MM.1S (cell line): Measurements from ENCODE around the gene SLC39A1.

Experiments used
- DNase-seq: peaks from one replicate; pipeline ENCODE4 v3.0.0-alpha.2; 2015
- H2AFZ ChIP-seq: fragments of 300-600 bp; sonication (generic); 2 replicates; pipeline ENCODE4 v1.6.0; 2016; ENCODE audit warnings: antibody characterized with exemption, low read length
- H3F3A ChIP-seq: fragments of 300-600 bp; sonication (generic); 2 replicates; pipeline ENCODE4 v1.6.1; 2016; ENCODE audit warnings: mild to moderate bottlenecking, antibody characterized with exemption, low read length, moderate library complexity, mixed read lengths; ENCODE audit not compliant: insufficient read depth
- H3K27ac ChIP-seq: fragments of 300-600 bp; sonication (generic); 2 replicates; pipeline ENCODE4 v1.5.1; 2016; ENCODE audit warnings: mild to moderate bottlenecking, low read length
- H3K27me3 ChIP-seq: fragments of 300-600 bp; sonication (generic); replicated peaks from 2 replicates; pipeline ENCODE4 v1.6.0; 2016; ENCODE audit warnings: low read length; ENCODE audit not compliant: insufficient read depth
- H3K36me3 ChIP-seq: fragments of 300-600 bp; sonication (generic); replicated peaks from 2 replicates; pipeline ENCODE4 v1.6.1; 2016; ENCODE audit warnings: mild to moderate bottlenecking, low read length, mixed read lengths; ENCODE audit not compliant: insufficient read depth
- H3K4me1 ChIP-seq: fragments of 300-600 bp; sonication (generic); 2 replicates; pipeline ENCODE4 v1.6.1; 2016; ENCODE audit warnings: low read length, mixed read lengths
- H3K4me2 ChIP-seq: fragments of 300-600 bp; sonication (generic); 2 replicates; pipeline ENCODE4 v1.6.0; 2016; ENCODE audit warnings: low read depth, low read length
- H3K4me3 ChIP-seq: fragments of 300-600 bp; sonication (generic); 2 replicates; pipeline ENCODE4 v1.5.1; 2016; ENCODE audit warnings: low read length, mixed read lengths
- H3K79me2 ChIP-seq: fragments of 300-600 bp; sonication (generic); 2 replicates; pipeline ENCODE4 v1.6.1; 2016; ENCODE audit warnings: mixed run types, low read length, mixed read lengths
- H3K9ac ChIP-seq: fragments of 300-600 bp; sonication (generic); 2 replicates; pipeline ENCODE4 v1.6.1; 2016; ENCODE audit warnings: low read length, mixed read lengths
- H3K9me2 ChIP-seq: fragments of 300-600 bp; sonication (generic); replicated peaks from 2 replicates; pipeline ENCODE4 v1.6.1; 2016; ENCODE audit warnings: mild to moderate bottlenecking, low read length, mixed read lengths; ENCODE audit not compliant: insufficient read depth
- H3K9me3 ChIP-seq: fragments of 300-600 bp; sonication (generic); replicated peaks from 2 replicates; pipeline ENCODE4 v1.6.1; 2016; ENCODE audit warnings: mild to moderate bottlenecking, low read length, mixed read lengths; ENCODE audit not compliant: insufficient read depth
- H4K20me1 ChIP-seq: fragments of 300-600 bp; sonication (generic); 2 replicates; pipeline ENCODE4 v1.6.1; 2016; ENCODE audit warnings: mild to moderate bottlenecking, low read length, moderate library complexity, mixed read lengths; ENCODE audit not compliant: insufficient read depth
- EZH2 ChIP-seq: fragments of 300-600 bp; sonication (generic); optimal IDR thresholded peaks from 2 replicates; pipeline ENCODE3; 2017; ENCODE audit warnings: low read depth, mild to moderate bottlenecking, antibody characterized with exemption, low read length, mixed read lengths
- EZH2phosphoT487 ChIP-seq: fragments of 300-600 bp; sonication (generic); IDR thresholded peaks from 2 replicates; pipeline ENCODE4 v1.6.1; 2018; ENCODE audit warnings: antibody characterized with exemption, low read length
- TF ChIP-seq, protein P1 (sequence below): fragments of 300-600 bp; sonication (generic); IDR thresholded peaks from 2 replicates; pipeline ENCODE4 v1.5.1; 2016; ENCODE audit warnings: antibody characterized with exemption, low read length, mixed read lengths

The SLC39A1 gene

DNA sequence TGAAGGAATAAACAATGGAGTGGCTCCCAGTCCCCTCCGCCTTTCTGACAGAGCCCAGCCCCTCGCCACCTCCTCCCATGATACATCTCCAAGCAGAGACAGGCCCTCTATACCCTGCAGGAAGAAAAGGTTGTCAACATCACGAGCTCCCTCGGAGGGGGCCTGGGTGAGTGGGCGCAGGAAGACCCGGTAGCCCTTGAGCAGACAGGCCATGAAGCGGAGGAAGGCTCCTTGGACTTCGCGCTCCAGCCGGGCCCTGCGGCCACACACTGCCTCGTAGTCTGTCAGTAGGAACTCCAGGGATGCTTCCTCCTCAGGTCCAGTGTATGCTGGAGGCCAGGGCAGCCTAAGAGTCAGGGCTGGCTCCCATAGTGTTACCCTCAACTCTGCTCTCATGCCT is 23.9 kb downstream of the SLC39A1 start:
- no peak for TF ChIP-seq EZH2phosphoT487
- TF ChIP-seq EZH2 = no peak
- TF ChIP-seq, protein P1, sequence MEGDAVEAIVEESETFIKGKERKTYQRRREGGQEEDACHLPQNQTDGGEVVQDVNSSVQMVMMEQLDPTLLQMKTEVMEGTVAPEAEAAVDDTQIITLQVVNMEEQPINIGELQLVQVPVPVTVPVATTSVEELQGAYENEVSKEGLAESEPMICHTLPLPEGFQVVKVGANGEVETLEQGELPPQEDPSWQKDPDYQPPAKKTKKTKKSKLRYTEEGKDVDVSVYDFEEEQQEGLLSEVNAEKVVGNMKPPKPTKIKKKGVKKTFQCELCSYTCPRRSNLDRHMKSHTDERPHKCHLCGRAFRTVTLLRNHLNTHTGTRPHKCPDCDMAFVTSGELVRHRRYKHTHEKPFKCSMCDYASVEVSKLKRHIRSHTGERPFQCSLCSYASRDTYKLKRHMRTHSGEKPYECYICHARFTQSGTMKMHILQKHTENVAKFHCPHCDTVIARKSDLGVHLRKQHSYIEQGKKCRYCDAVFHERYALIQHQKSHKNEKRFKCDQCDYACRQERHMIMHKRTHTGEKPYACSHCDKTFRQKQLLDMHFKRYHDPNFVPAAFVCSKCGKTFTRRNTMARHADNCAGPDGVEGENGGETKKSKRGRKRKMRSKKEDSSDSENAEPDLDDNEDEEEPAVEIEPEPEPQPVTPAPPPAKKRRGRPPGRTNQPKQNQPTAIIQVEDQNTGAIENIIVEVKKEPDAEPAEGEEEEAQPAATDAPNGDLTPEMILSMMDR = no peak
- no peaks in the 10 kb centered on the region for H3K27me3 ChIP-seq
- H3K4me2 ChIP-seq = no peak overlapping the region
- no peak overlapping the region for H3K27ac ChIP-seq
- no peak overlapping the region for H2AFZ ChIP-seq
- no peak for DNase-seq
- no peak overlapping the region for H3K9ac ChIP-seq
- H3K9me2 ChIP-seq = no peaks in the 10 kb centered on the region
- H3K79me2 ChIP-seq = peaks cover 14% of the 10 kb centered on the region
- H3K9me3 ChIP-seq = no peaks in the 10 kb centered on the region
- no peak overlapping the region for H3K4me3 ChIP-seq
- no peaks in the 10 kb centered on the region for H3F3A ChIP-seq
- no peaks in the 10 kb centered on the region; the same call in none of the 2 replicates for H3K36me3 ChIP-seq
- H4K20me1 ChIP-seq = no peaks in the 10 kb centered on the region
- no peaks in the 10 kb centered on the region for H3K4me1 ChIP-seq

DNA sequence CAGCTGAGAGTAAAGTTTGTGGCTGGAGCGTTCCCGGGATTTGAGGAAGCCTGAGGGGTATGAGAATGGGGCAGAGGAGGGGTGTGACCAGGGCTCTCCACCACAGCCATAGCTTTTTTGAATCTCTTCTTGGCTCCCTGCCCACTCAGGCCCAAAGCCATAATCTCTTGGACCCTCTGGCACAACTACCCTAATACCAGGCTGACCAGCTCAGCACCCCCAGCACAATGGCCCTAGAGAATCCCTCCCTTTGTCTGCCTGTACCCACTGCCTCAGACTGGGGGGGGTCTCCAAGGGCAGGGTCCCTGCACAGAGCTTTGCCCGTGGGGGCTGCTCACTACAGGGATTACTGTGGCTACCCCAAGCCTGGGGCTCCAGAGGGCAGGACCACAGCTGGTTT is 24.3 kb downstream of the SLC39A1 start:
- H3K36me3 ChIP-seq = no peaks in the 10 kb centered on the region; the same call in none of the 2 replicates
- DNase-seq = no peak

DNA sequence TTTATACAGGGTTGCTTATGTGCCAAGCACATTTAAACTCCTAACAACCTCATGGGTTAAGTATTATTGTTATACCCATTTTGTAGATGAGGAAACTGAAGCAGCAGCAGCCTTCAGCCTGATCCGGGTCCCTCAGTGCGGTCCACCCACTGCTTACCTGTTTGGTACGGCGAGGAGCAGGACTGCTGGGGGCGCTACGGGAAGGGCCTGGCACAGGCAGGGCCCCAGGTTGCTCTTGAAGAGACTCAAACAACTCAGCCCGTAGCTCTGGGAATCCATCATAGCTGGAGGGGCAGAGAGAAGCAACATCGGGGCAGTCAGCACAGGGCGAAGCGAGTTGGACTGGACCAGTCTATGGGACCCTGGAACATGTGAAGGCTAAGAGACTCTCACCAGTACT is 26.0 kb downstream of the SLC39A1 start:
- Histone ChIP-seq H3F3A (no peaks in the 10 kb centered on the region), H3K27me3 (no peaks in the 10 kb centered on the region), H3K4me3 (no peak overlapping the region), H3K27ac (no peak overlapping the region), H4K20me1 (no peaks in the 10 kb centered on the region), H3K79me2 (no peaks in the 10 kb centered on the region), H3K4me2 (no peak overlapping the region), H2AFZ (no peak overlapping the region), H3K4me1 (no peaks in the 10 kb centered on the region), H3K9me3 (no peaks in the 10 kb centered on the region), H3K9me2 (no peaks in the 10 kb centered on the region), H3K9ac (no peak overlapping the region), H3K36me3 (no peaks in the 10 kb centered on the region; the same call in none of the 2 replicates)
- no peak for DNase-seq
- TF ChIP-seq, protein P1 = no peak
- TF ChIP-seq EZH2 = no peak
- TF ChIP-seq EZH2phosphoT487 = no peak

More for the DNA sequence above, 24.3 kb downstream of the SLC39A1 start:
- TF ChIP-seq EZH2 (no peak), EZH2phosphoT487 (no peak)
- TF ChIP-seq, protein P1 = no peak
- Histone ChIP-seq H3K79me2 (peaks cover 9% of the 10 kb centered on the region), H3K4me1 (no peaks in the 10 kb centered on the region), H3K9ac (no peak overlapping the region), H3K4me3 (no peak overlapping the region), H3K9me3 (no peaks in the 10 kb centered on the region), H3K27ac (no peak overlapping the region), H4K20me1 (no peaks in the 10 kb centered on the region), H3K27me3 (no peaks in the 10 kb centered on the region), H3F3A (no peaks in the 10 kb centered on the region), H2AFZ (no peak overlapping the region), H3K9me2 (no peaks in the 10 kb centered on the region), H3K4me2 (no peak overlapping the region)
